ENCODE results near the gene PACSIN2.

DNA sequence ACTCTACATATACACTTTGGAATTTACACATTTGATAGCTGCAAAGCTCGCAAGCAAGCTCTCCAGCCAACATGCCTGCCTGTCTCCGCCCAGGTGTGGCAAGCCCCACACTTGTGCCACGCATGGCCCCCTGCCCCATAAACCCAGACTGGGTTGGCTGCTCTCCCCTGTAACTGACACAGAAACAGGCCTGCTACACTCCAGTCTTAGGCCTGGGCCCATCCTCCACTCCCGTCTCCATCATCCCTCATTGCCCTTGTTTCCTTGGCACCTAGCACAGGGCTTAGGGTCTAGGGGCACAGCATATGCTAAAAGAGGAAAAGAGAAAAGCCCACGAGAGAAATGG, 41.4 kb downstream of the PACSIN2 start:
- TF ChIP-seq, protein P1, sequence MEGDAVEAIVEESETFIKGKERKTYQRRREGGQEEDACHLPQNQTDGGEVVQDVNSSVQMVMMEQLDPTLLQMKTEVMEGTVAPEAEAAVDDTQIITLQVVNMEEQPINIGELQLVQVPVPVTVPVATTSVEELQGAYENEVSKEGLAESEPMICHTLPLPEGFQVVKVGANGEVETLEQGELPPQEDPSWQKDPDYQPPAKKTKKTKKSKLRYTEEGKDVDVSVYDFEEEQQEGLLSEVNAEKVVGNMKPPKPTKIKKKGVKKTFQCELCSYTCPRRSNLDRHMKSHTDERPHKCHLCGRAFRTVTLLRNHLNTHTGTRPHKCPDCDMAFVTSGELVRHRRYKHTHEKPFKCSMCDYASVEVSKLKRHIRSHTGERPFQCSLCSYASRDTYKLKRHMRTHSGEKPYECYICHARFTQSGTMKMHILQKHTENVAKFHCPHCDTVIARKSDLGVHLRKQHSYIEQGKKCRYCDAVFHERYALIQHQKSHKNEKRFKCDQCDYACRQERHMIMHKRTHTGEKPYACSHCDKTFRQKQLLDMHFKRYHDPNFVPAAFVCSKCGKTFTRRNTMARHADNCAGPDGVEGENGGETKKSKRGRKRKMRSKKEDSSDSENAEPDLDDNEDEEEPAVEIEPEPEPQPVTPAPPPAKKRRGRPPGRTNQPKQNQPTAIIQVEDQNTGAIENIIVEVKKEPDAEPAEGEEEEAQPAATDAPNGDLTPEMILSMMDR (IDR thresholded peaks at IDR 0.05; ENCODE audit: low read length), result no peak
- TF ChIP-seq EZH2 (optimal IDR thresholded peaks at IDR 0.05; ENCODE audit: low read depth, low read length), result no peak
- no peak for TF ChIP-seq EZH2phosphoT487 (IDR thresholded peaks at IDR 0.05; ENCODE audit: low read length)

All from MM.1S (cell line).